K562 (cell line): ENCODE data around the gene IGSF8. TPM values are rescaled to one million over a fixed set of nuclear protein-coding genes. Genes with fewer than 3 reads are reported as not detected.

ENCODE experiments used
- ATAC-seq: fragments of 200-7000 bp; cut with Tn5 transposase; 3 replicates; pipeline ENCODE4 v1.9.1; 2020; ENCODE audit warnings: moderate library complexity
- BruUV-seq: library from RNA; stranded (reverse); fragments of 400-500 nt; replicated peaks from 2 replicates; lab custom pipeline; 2021; lab: Mats Ljungman, UMichigan
- CTCF ChIA-PET: fragments of 300-600 bp; formaldehyde crosslinking; extraction: SDS; loops from one replicate; lab custom pipeline; 2021; ENCODE audit warnings: low intra/inter-chr PET ratio; lab: Yijun Ruan, JAX
- POLR2A ChIA-PET: fragments of 300-600, 350-650 bp; sonication (Branson Sonifier 250); formaldehyde crosslinking; extraction: SDS; loops from one replicate; lab custom pipeline; 2021; ENCODE audit warnings: antibody characterized with exemption, inconsistent platforms; lab: Yijun Ruan, JAX
- DNase-seq, 4 experiments: peaks; one replicate each; pipeline versions ENCODE4 v3.0.0 to v3.0.0-alpha.2; 2011 to 2018; ENCODE audit warnings: low spot score in 3 of 4, mixed read lengths in 3 of 4; ENCODE audit errors: extremely low read depth in 1 of 4
- FAIRE-seq: peaks from 2 replicates; lab custom pipeline; 2011; peaks lifted over from hg19 to GRCh38; lab: Jason Lieb, UNC
- H2AFZ ChIP-seq: 2 replicates; pipeline ENCODE4 v1.6.0; 2011; ENCODE audit warnings: low read depth, low read length, control low read depth, inconsistent platforms
- H3K27ac ChIP-seq: fragments of 200-600 bp; 3 replicates; pipeline ENCODE4 v1.8.0; 2011; ENCODE audit warnings: low read depth, mild to moderate bottlenecking, control low read depth, inconsistent platforms, low read length, moderate library complexity, mixed read lengths; ENCODE audit errors: extremely low read depth
- H3K27me3 ChIP-seq, 2 experiments: fragments of 300-600 bp in 1 of 2; 2 replicates in 1 of 2; 3 replicates in 1 of 2; pipeline versions ENCODE4 v1.6.0 to v1.8.0; 2011; ENCODE audit warnings: inconsistent platforms in 2 of 2, low read length in 2 of 2, mild to moderate bottlenecking in 1 of 2, mixed read lengths in 1 of 2, moderate library complexity in 1 of 2; ENCODE audit not compliant: control insufficient read depth in 2 of 2, insufficient read depth in 2 of 2
- H3K36me3 ChIP-seq: fragments of 300-600 bp; 3 replicates; pipeline ENCODE4 v1.8.0; 2011; ENCODE audit warnings: mild to moderate bottlenecking, low read length, inconsistent platforms; ENCODE audit not compliant: control insufficient read depth, insufficient read depth
- H3K4me1 ChIP-seq, 2 experiments: fragments of 200-600 bp in 1 of 2; replicated peaks in 1 of 2; 2 replicates in 1 of 2; 3 replicates in 1 of 2; pipeline versions ENCODE4 v1.5.1 to v1.8.0; 2011; ENCODE audit warnings: inconsistent platforms in 2 of 2, low read length in 2 of 2, mild to moderate bottlenecking in 1 of 2, mixed read lengths in 1 of 2, moderate library complexity in 1 of 2; ENCODE audit not compliant: control insufficient read depth in 2 of 2, insufficient read depth in 2 of 2
- H3K4me2 ChIP-seq: 2 replicates; pipeline ENCODE4 v1.6.1; 2011; ENCODE audit warnings: low read length, control low read depth, inconsistent platforms, mixed read lengths; ENCODE audit not compliant: insufficient read depth
- H3K4me3 ChIP-seq: fragments of 200-600 bp; sonication (generic), shearing (Covaris generic); 2 replicates; pipeline ENCODE4 v1.5.1; 2016; ENCODE audit warnings: control low read depth, inconsistent platforms
- H3K79me2 ChIP-seq: fragments of 200-600 bp; 3 replicates; pipeline ENCODE4 v1.8.0; 2011; ENCODE audit warnings: low read length, inconsistent platforms; ENCODE audit not compliant: control insufficient read depth, insufficient read depth
- H3K9ac ChIP-seq, 2 experiments: 2 replicates each; pipeline versions ENCODE4 v1.6.0 to v1.6.1; 2011; ENCODE audit warnings: low read depth in 2 of 2, low read length in 2 of 2, control low read depth in 1 of 2, inconsistent platforms in 1 of 2, mild to moderate bottlenecking in 1 of 2, mixed read lengths in 1 of 2; ENCODE audit not compliant: insufficient read depth in 1 of 2
- H3K9me1 ChIP-seq: one replicate; pipeline ENCODE4 v1.6.0; 2011; ENCODE audit warnings: inconsistent platforms, mild to moderate bottlenecking, low read length, moderate library complexity; ENCODE audit not compliant: control insufficient read depth, insufficient read depth
- H3K9me3 ChIP-seq: replicated peaks from 2 replicates; pipeline ENCODE4 v1.5.1; 2011; ENCODE audit warnings: low read depth, low read length, inconsistent platforms; ENCODE audit not compliant: control insufficient read depth, insufficient read depth
- H4K20me1 ChIP-seq: replicated peaks from 2 replicates; pipeline ENCODE4 v1.6.1; 2011; ENCODE audit warnings: low read length, inconsistent platforms, mixed read lengths; ENCODE audit not compliant: control insufficient read depth, insufficient read depth
- SRSF1 ChIP-seq: fragments of 200-400 bp; formaldehyde crosslinking; IDR thresholded peaks from 2 replicates; pipeline ENCODE4 v1.6.1; 2017; ENCODE audit warnings: mild to moderate bottlenecking, low read depth, low read length, moderate library complexity
- TEAD1 ChIP-seq, 2 experiments: fragments of 450-650 bp in 1 of 2; sonication (generic) in 1 of 2; formaldehyde crosslinking; IDR thresholded peaks; 2 replicates each; pipeline versions ENCODE4 v1.4.0 to v1.8.0; 2020 to 2022; ENCODE audit warnings: mild to moderate bottlenecking in 2 of 2, missing genetic modification reagents in 1 of 2
- ZBTB2 ChIP-seq: fragments of 450-650 bp; IDR thresholded peaks from 2 replicates; pipeline ENCODE4 v1.6.1; 2016; ENCODE audit warnings: antibody characterized with exemption
- ZNF717 ChIP-seq: fragments of 250-450 bp; sonication (Bioruptor Pico); IDR thresholded peaks from 2 replicates; pipeline ENCODE4 v1.5.0; 2021
- WGBS: fragments of 100-300 bp; shearing (Covaris generic); methylation state at CpG from one replicate; pipeline ENCODE4 v1.1.6; 2016; ENCODE audit warnings: low coverage, mixed read lengths; ENCODE audit not compliant: insufficient coverage; ENCODE audit errors: missing lambda C conversion rate; 5-methylcytosine and 5-hydroxymethylcytosine counted together
- in situ Hi-C: fragments of 300-500 bp; cut with MboI; formaldehyde crosslinking; loops from 4 replicates; pipeline ENCODE4 v1.15.0; 2018; ENCODE audit warnings: inconsistent platforms, mixed read lengths
- intact Hi-C: fragments of 100-400 bp; cut with micrococcal nuclease; formaldehyde crosslinking; loops from 2 replicates; pipeline ENCODE4 v1.14.2; 2022
- polyA plus RNA-seq, 8 experiments: library from polyadenylated mRNA; depleted of rRNA in 4 of 8; stranded (reverse) in 5 of 8; unstranded in 3 of 8; fragments of >200 nt; fragmentation: Nextera tagmentation in 2 of 8; fragmentation: Illumina TruSeq in 1 of 8; extraction: Ambion mirVana in 2 of 8; extraction: Trizol in 1 of 8; gene quantifications; 2 replicates each; pipeline versions ENCODE4 v1.2.1 to v1.2.3, GENCODE V29; 2011 to 2014; ENCODE audit warnings: inconsistent platforms in 1 of 8, missing spikeins in 1 of 8
- total RNA-seq, 7 experiments: library from RNA; depleted of rRNA in 6 of 7; stranded (reverse); fragments of >200 nt in 6 of 7; fragmentation: Illumina TruSeq in 2 of 7; extraction: Trizol in 2 of 7; gene quantifications; 2 replicates each; pipeline versions ENCODE4 v1.2.1 to v1.2.3, GENCODE V29; 2011 to 2021; ENCODE audit warnings: low replicate concordance in 1 of 7
- TF ChIP-seq, protein P1 (sequence below): fragments of 250-450 bp; sonication (Bioruptor Pico); IDR thresholded peaks from 2 replicates; pipeline ENCODE4 v1.5.0; 2021

IGSF8 gene
- total and polyA plus RNA-seq, 9 of the 15 experiments (the other 6 are each of a cell fraction or from before 2014, with no cell fraction given): 0.32 to 11.7 (median 3.2) TPM

- in situ Hi-C loops (no loop called here), intact Hi-C loops (no loop called here)
- peaks cover 4% of the 10 kb centered on the region; the same call in 1 of the 2 replicates for H4K20me1 ChIP-seq
- ChIA-PET POLR2A (no interaction called here), CTCF (interaction anchor here (0.7 kb wide), 1 partner anchor 126 kb away, joined by 3 read pairs; no protein-coding TSS in a partner anchor)
- ATAC-seq: no peak
- BruUV-seq: no TSS peak
- no peak overlapping the region for H3K27ac ChIP-seq
- H3K36me3 ChIP-seq: no peaks in the 10 kb centered on the region
- H3K4me3 ChIP-seq: no peak overlapping the region
- H3K9ac ChIP-seq: no peak overlapping the region
- H3K27me3 ChIP-seq: no peaks in the 10 kb centered on the region
- no peaks in the 10 kb centered on the region for H3K9me1 ChIP-seq
- H3K79me2 ChIP-seq: no peaks in the 10 kb centered on the region
- no peaks in the 10 kb centered on the region for H3K9me3 ChIP-seq
- H3K4me2 ChIP-seq: no peak overlapping the region
- H2AFZ ChIP-seq: no peak overlapping the region
- H3K4me1 ChIP-seq: peaks cover 7 to 38% of the 10 kb centered on the region in 2 experiments; a peak in 4 of 5 replicates
- 92% methylated on average over 9 of the region's 14 CpGs for WGBS
- TF ChIP-seq TEAD1 (CRISPR knock-in tag; IDR thresholded peaks at IDR 0.05) (no peak), SRSF1 (no peak), ZBTB2 (no peak)
- TF ChIP-seq, all 486 proteins: peak for 0
- FAIRE-seq: no peak
- no peak for DNase-seq
Measured at GRCh38 chr1:160094806-160095205, 3.6 kb downstream of the IGSF8 start.

DNA sequence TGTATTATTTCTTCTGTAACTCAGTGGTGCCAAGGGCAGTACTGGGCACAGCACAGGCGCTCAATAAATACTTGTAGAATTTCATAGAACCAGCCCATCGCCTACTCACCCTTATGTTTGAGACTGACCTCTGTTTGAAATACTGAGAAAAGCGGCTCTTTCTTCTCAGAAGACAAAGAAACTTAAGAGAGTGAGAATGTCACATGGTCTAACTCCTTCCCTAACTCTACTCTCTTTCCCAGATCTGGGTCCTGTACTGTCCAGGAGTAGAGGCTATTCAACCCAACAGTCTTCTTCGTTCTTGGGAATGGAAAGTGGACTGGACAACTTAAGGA is 4.2 kb downstream of the IGSF8 start:
- Histone ChIP-seq H3K27ac (no peak overlapping the region), H4K20me1 (peaks cover 4% of the 10 kb centered on the region; the same call in 1 of the 2 replicates), H3K27me3 (no peaks in the 10 kb centered on the region), H3K79me2 (no peaks in the 10 kb centered on the region), H3K9me3 (no peaks in the 10 kb centered on the region), H3K36me3 (no peaks in the 10 kb centered on the region), H3K9me1 (no peaks in the 10 kb centered on the region), H2AFZ (no peak overlapping the region), H3K9ac (no peak overlapping the region), H3K4me3 (no peak overlapping the region), H3K4me1 (peaks cover 3 to 37% of the 10 kb centered on the region in 2 experiments; a peak in 4 of 5 replicates), H3K4me2 (no peak overlapping the region)
- WGBS: 48% methylated on average over 4 of the region's 4 CpGs
- intact Hi-C loops (no loop called here), in situ Hi-C loops (no loop called here)
- no TSS peak for BruUV-seq
- DNase-seq (no peak), FAIRE-seq (peak; percentile 6), ATAC-seq (no peak)
- TF ChIP-seq, protein P1, sequence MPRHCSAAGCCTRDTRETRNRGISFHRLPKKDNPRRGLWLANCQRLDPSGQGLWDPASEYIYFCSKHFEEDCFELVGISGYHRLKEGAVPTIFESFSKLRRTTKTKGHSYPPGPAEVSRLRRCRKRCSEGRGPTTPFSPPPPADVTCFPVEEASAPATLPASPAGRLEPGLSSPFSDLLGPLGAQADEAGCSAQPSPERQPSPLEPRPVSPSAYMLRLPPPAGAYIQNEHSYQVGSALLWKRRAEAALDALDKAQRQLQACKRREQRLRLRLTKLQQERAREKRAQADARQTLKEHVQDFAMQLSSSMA (CRISPR knock-in tag): no peak
- TF ChIP-seq ZNF717 (CRISPR knock-in tag): no peak
- CTCF ChIA-PET: interaction anchor here (0.7 kb wide), 1 partner anchor 126 kb away, joined by 3 read pairs; no protein-coding TSS in a partner anchor
- POLR2A ChIA-PET: interaction anchor here (1.0 kb wide), 1 partner anchor 16 kb away, joined by 3 read pairs; no protein-coding TSS in a partner anchor
